HepG2 (cell line): ENCODE results near the gene ATAD2B. TPM values are rescaled to one million over a fixed set of nuclear protein-coding genes. Genes with fewer than 3 reads are reported as not detected.

Experiments used
- ATRX ChIP-seq: sonication (generic); formaldehyde crosslinking; IDR thresholded peaks from 2 replicates; pipeline ENCODE4 v1.4.0; 2020; ENCODE audit warnings: missing genetic modification reagents, borderline replicate concordance
- CENPBD1 ChIP-seq: sonication (generic); formaldehyde crosslinking; IDR thresholded peaks from 2 replicates; pipeline ENCODE4 v1.8.0; 2022; ENCODE audit warnings: missing genetic modification reagents, low read depth, mild to moderate bottlenecking, borderline replicate concordance
- ESRRA ChIP-seq: sonication (generic); formaldehyde crosslinking; IDR thresholded peaks from 2 replicates; pipeline ENCODE4 v1.5.1; 2020; ENCODE audit warnings: mild to moderate bottlenecking, low read depth, missing genetic modification reagents
- HES4 ChIP-seq: sonication (generic); formaldehyde crosslinking; IDR thresholded peaks from 2 replicates; pipeline ENCODE4 v1.9.0; 2021; ENCODE audit warnings: mild to moderate bottlenecking, missing genetic modification reagents, borderline replicate concordance
- HINFP ChIP-seq: sonication (generic); formaldehyde crosslinking; IDR thresholded peaks from 2 replicates; pipeline ENCODE4 v1.4.0; 2020; ENCODE audit warnings: low read depth, mild to moderate bottlenecking, missing genetic modification reagents
- HMGA1 ChIP-seq: sonication (generic); formaldehyde crosslinking; conservative IDR thresholded peaks from 2 replicates; pipeline ENCODE4 v1.4.0; 2020; ENCODE audit warnings: missing genetic modification reagents
- HMGXB4 ChIP-seq, 2 experiments: sonication (generic) in 1 of 2; formaldehyde crosslinking in 1 of 2; IDR thresholded peaks; 2 replicates each; pipeline versions ENCODE4 v1.4.0 to v1.6.1; 2018 to 2020; ENCODE audit warnings: missing genetic modification reagents in 2 of 2, borderline replicate concordance in 1 of 2, low read depth in 1 of 2, mild to moderate bottlenecking in 1 of 2, missing biosample characterization in 1 of 2
- KDM5B ChIP-seq: sonication (generic); formaldehyde crosslinking; IDR thresholded peaks from 2 replicates; pipeline ENCODE4 v1.4.0; 2020; ENCODE audit warnings: missing genetic modification reagents, mild to moderate bottlenecking, borderline replicate concordance
- MIER3 ChIP-seq: IDR thresholded peaks from 2 replicates; pipeline ENCODE4 v1.6.1; 2016; ENCODE audit warnings: missing compliant biosample characterization, borderline replicate concordance
- PAWR ChIP-seq: sonication (generic); formaldehyde crosslinking; IDR thresholded peaks from 2 replicates; pipeline ENCODE4 v1.4.0; 2020; ENCODE audit warnings: missing genetic modification reagents, mild to moderate bottlenecking, borderline replicate concordance
- PLRG1 ChIP-seq: fragments of 450-650 bp; conservative IDR thresholded peaks from 2 replicates; pipeline ENCODE4 v1.6.1; 2016
- PRDM15 ChIP-seq: sonication (generic); formaldehyde crosslinking; IDR thresholded peaks from 2 replicates; pipeline ENCODE4 v1.4.0; 2020; ENCODE audit warnings: missing genetic modification reagents
- RARG ChIP-seq: sonication (generic); formaldehyde crosslinking; IDR thresholded peaks from 2 replicates; pipeline ENCODE4 v1.4.0; 2020; ENCODE audit warnings: low read depth, mild to moderate bottlenecking, missing genetic modification reagents
- TBX2 ChIP-seq: sonication (generic); formaldehyde crosslinking; IDR thresholded peaks from 2 replicates; pipeline ENCODE4 v1.5.0; 2020; ENCODE audit warnings: missing genetic modification reagents, mild to moderate bottlenecking, borderline replicate concordance
- ZC3H4 ChIP-seq: sonication (generic); formaldehyde crosslinking; IDR thresholded peaks from 2 replicates; pipeline ENCODE4 v1.4.0; 2020; ENCODE audit warnings: missing genetic modification reagents, borderline replicate concordance
- ZNF274 ChIP-seq: sonication (generic); formaldehyde crosslinking; IDR thresholded peaks from 2 replicates; pipeline ENCODE4 v1.5.1; 2020; ENCODE audit warnings: mild to moderate bottlenecking, missing genetic modification reagents
- ZNF580 ChIP-seq: IDR thresholded peaks from 2 replicates; pipeline ENCODE4 v1.6.1; 2016; ENCODE audit warnings: low read depth, borderline replicate concordance
- ZNF605 ChIP-seq: sonication (generic); formaldehyde crosslinking; IDR thresholded peaks from 2 replicates; pipeline ENCODE4 v1.8.0; 2022; ENCODE audit warnings: mild to moderate bottlenecking, missing genetic modification reagents
- ZNF619 ChIP-seq: sonication (generic); formaldehyde crosslinking; IDR thresholded peaks from 2 replicates; pipeline ENCODE4 v1.4.0; 2020; ENCODE audit warnings: mild to moderate bottlenecking, missing genetic modification reagents
- ZNF761 ChIP-seq: sonication (generic); formaldehyde crosslinking; conservative IDR thresholded peaks from 2 replicates; pipeline ENCODE4 v1.4.0; 2020; ENCODE audit warnings: mild to moderate bottlenecking, missing genetic modification reagents
- ZNF850 ChIP-seq: sonication (generic); formaldehyde crosslinking; conservative IDR thresholded peaks from 2 replicates; pipeline ENCODE4 v1.9.0; 2021; ENCODE audit warnings: mild to moderate bottlenecking, missing genetic modification reagents
- ZNF883 ChIP-seq: sonication (generic); formaldehyde crosslinking; IDR thresholded peaks from 2 replicates; pipeline ENCODE4 v1.5.1; 2020; ENCODE audit warnings: mild to moderate bottlenecking, missing genetic modification reagents; ENCODE audit errors: not compliant biosample characterization
- polyA plus RNA-seq, 8 experiments: library from polyadenylated mRNA; depleted of rRNA in 3 of 8; stranded (reverse) in 7 of 8; unstranded in 1 of 8; fragments of >200 nt; fragmentation: Illumina TruSeq in 4 of 8; extraction: Trizol in 4 of 8; gene quantifications; 2 replicates each; pipeline versions ENCODE4 v1.2.1 to v1.2.3, GENCODE V29; 2011 to 2016; ENCODE audit warnings: low read depth in 4 of 8, missing spikeins in 1 of 8, mixed read lengths in 1 of 8; ENCODE audit not compliant: insufficient read depth in 1 of 8
- total RNA-seq, 5 experiments: library from RNA; depleted of rRNA; stranded (reverse); fragments of >200 nt; fragmentation: Illumina TruSeq; extraction: Trizol; gene quantifications; 2 replicates each; pipeline ENCODE4 v1.2.3, GENCODE V29; 2016; ENCODE audit warnings: low read depth in 1 of 5

Gene ATAD2B
- total and polyA plus RNA-seq, 2 of the 13 experiments (the other 11 are each of a cell fraction or from before 2014, with no cell fraction given): 5.3 to 22.2 TPM

- TF ChIP-seq HMGXB4 (CRISPR knock-in tag; IDR thresholded peaks at IDR 0.05; ENCODE audit: borderline replicate concordance in 1 of 2, low read depth in 1 of 2) (no peak), CENPBD1 (CRISPR knock-in tag) (peak; percentile 22; the same call in 1 of the 2 replicates), PAWR (peak; percentile 45; the same call in 1 of the 2 replicates), ZNF274 (CRISPR knock-in tag) (no peak; the same call in 1 of the 2 replicates), ZNF850 (CRISPR knock-in tag) (peak; percentile 91), TBX2 (CRISPR knock-in tag) (no peak), ESRRA (CRISPR knock-in tag) (no peak), HES4 (CRISPR knock-in tag) (0 out of 2 replicates have a peak, but pooled peaks have one; percentile 9), PLRG1 (no peak), ZC3H4 (CRISPR knock-in tag) (peak; percentile 54; the same call in 1 of the 2 replicates), ZNF883 (CRISPR knock-in tag) (peak; percentile 8), HINFP (CRISPR knock-in tag) (no peak), MIER3 (CRISPR knock-in tag) (0 out of 2 replicates have a peak, but pooled peaks have one; percentile 36), HMGA1 (no peak), ZNF605 (CRISPR knock-in tag) (peak; percentile 8; the same call in 1 of the 2 replicates), ZNF580 (no peak), RARG (CRISPR knock-in tag) (0 out of 2 replicates have a peak, but pooled peaks have one; percentile 32), ZNF761 (0 out of 2 replicates have a peak, but pooled peaks have one; percentile 0), ZNF619 (CRISPR knock-in tag) (no peak), PRDM15 (CRISPR knock-in tag) (0 out of 2 replicates have a peak, but pooled peaks have one; percentile 16), ATRX (CRISPR knock-in tag) (no peak), KDM5B (CRISPR knock-in tag) (no peak)
Measured at GRCh38 chr2:23926290-23926749, 603 bp downstream of the ATAD2B start (continued).
